A549 (cell line): ENCODE data around the gene TNFRSF1B. TPM values are rescaled to one million over a fixed set of nuclear protein-coding genes. Genes with fewer than 3 reads are reported as not detected.

Experiments used
- ATAC-seq, 2 experiments: fragments of 200-7000 bp in 1 of 2; fragments of >200 bp in 1 of 2; cut with Nextera tagmentation in 1 of 2; cut with Tn5 transposase in 1 of 2; 3 replicates each; pipeline versions ENCODE4 v1.8.0 to v1.9.1; 2018 to 2020; ENCODE audit warnings: mild to moderate bottlenecking in 1 of 2, moderate library complexity in 1 of 2
- CTCF ChIA-PET: fragments of 300-600 bp; sonication (Branson Sonifier 250); formaldehyde crosslinking; extraction: SDS; loops from one replicate; lab custom pipeline; 2021; ENCODE audit warnings: antibody characterized with exemption, inconsistent platforms; lab: Yijun Ruan, JAX
- POLR2A ChIA-PET: fragments of 350-600 bp; formaldehyde crosslinking; extraction: SDS; loops from one replicate; lab custom pipeline; 2021; ENCODE audit warnings: antibody characterized with exemption, inconsistent platforms; lab: Yijun Ruan, JAX
- DNase-seq, 2 experiments: peaks; one replicate each; pipeline versions ENCODE4 v3.0.0 to v3.0.0-alpha.2; 2011 to 2016; ENCODE audit warnings: low read depth in 1 of 2, low spot score in 1 of 2
- FAIRE-seq: peaks from 2 replicates; lab custom pipeline; 2011; peaks lifted over from hg19 to GRCh38; lab: Jason Lieb, UNC
- H3K27ac ChIP-seq, 2 experiments: fragments of >200 bp; sonication (Bioruptor Twin); formaldehyde crosslinking; 3 replicates each; pipeline ENCODE4 v1.5.1; 2016 to 2017
- H3K4me1 ChIP-seq: fragments of >200 bp; sonication (Bioruptor Twin); formaldehyde crosslinking; 3 replicates; pipeline ENCODE4 v1.6.1; 2016
- H3K4me2 ChIP-seq: fragments of >200 bp; sonication (Bioruptor Twin); formaldehyde crosslinking; 3 replicates; pipeline ENCODE4 v1.6.1; 2016
- H3K4me3 ChIP-seq: fragments of >200 bp; sonication (Bioruptor Twin); formaldehyde crosslinking; 3 replicates; pipeline ENCODE4 v1.5.1; 2016
- H3K9me3 ChIP-seq: fragments of >200 bp; sonication (Bioruptor Twin); formaldehyde crosslinking; 3 replicates; pipeline ENCODE4 v1.6.1; 2016
- ATOH8 ChIP-seq: fragments of 250-450 bp; sonication (Bioruptor Pico); IDR thresholded peaks from 2 replicates; pipeline ENCODE4 v1.5.0; 2020; ENCODE audit warnings: low read depth, mild to moderate bottlenecking, moderate library complexity
- BHLHE40 ChIP-seq: IDR thresholded peaks from 2 replicates; pipeline ENCODE4 v1.6.1; 2012; ENCODE audit warnings: low read depth, low read length, inconsistent platforms
- CHD4 ChIP-seq: fragments of 200-600 bp; sonication (generic); IDR thresholded peaks from 2 replicates; pipeline ENCODE4 v1.6.1; 2016; ENCODE audit warnings: antibody characterized with exemption, mild to moderate bottlenecking, borderline replicate concordance
- FOSL2 ChIP-seq, 2 experiments: fragments of 450-650 bp in 1 of 2; fragments of >200 bp in 1 of 2; sonication (Bioruptor Twin) in 1 of 2; formaldehyde crosslinking; IDR thresholded peaks; 2 replicates each; pipeline versions ENCODE4 v1.5.0 to v1.6.1; 2016 to 2020; ENCODE audit warnings: mild to moderate bottlenecking in 1 of 2, moderate library complexity in 1 of 2
- HOXA7 ChIP-seq: fragments of 250-450 bp; sonication (Bioruptor Pico); IDR thresholded peaks from 2 replicates; pipeline ENCODE4 v1.5.0; 2020; ENCODE audit warnings: mild to moderate bottlenecking, moderate library complexity
- HOXB13 ChIP-seq: fragments of 250-450 bp; sonication (Bioruptor Pico); IDR thresholded peaks from 2 replicates; pipeline ENCODE4 v1.5.0; 2020; ENCODE audit warnings: low read depth, mild to moderate bottlenecking, moderate library complexity
- HOXB5 ChIP-seq: fragments of 250-450 bp; sonication (Bioruptor Pico); IDR thresholded peaks from 2 replicates; pipeline ENCODE4 v1.5.0; 2020; ENCODE audit warnings: mild to moderate bottlenecking, moderate library complexity
- NPAS2 ChIP-seq: fragments of 250-450 bp; sonication (Bioruptor Pico); IDR thresholded peaks from 2 replicates; pipeline ENCODE4 v1.8.0; 2022; ENCODE audit warnings: mild to moderate bottlenecking, moderate library complexity, borderline replicate concordance
- NR3C1 ChIP-seq: fragments of >200 bp; sonication (Bioruptor Twin); formaldehyde crosslinking; IDR thresholded peaks from 3 replicates; pipeline ENCODE4 v1.6.1; 2017
- POLR2AphosphoS2 ChIP-seq: conservative IDR thresholded peaks from 2 replicates; pipeline ENCODE4 v1.6.1; 2012; ENCODE audit warnings: low read length, improper control_type of control experiment, inconsistent platforms
- RARB ChIP-seq: fragments of 250-450 bp; sonication (Bioruptor Pico); IDR thresholded peaks from 2 replicates; pipeline ENCODE4 v1.8.0; 2021; ENCODE audit warnings: mild to moderate bottlenecking, moderate library complexity
- RFX5 ChIP-seq: fragments of 450-650 bp; IDR thresholded peaks from 2 replicates; pipeline ENCODE4 v1.7.1; 2014; ENCODE audit warnings: antibody characterized with exemption, mild to moderate bottlenecking, moderate library complexity
- SMC3 ChIP-seq: fragments of >200 bp; sonication (Bioruptor Twin); formaldehyde crosslinking; IDR thresholded peaks from 3 replicates; pipeline ENCODE4 v1.6.1; 2018; ENCODE audit warnings: inconsistent platforms
- TP53 ChIP-seq: fragments of 250-450 bp; sonication (Bioruptor Pico); IDR thresholded peaks from 2 replicates; pipeline ENCODE4 v1.5.0; 2021; ENCODE audit warnings: mild to moderate bottlenecking, moderate library complexity
- ZC3H11A ChIP-seq: fragments of 450-650 bp; IDR thresholded peaks from 2 replicates; pipeline ENCODE4 v1.6.1; 2014; ENCODE audit warnings: antibody characterized with exemption, mild to moderate bottlenecking
- ZFP36 ChIP-seq: fragments of 450-650 bp; IDR thresholded peaks from 2 replicates; pipeline ENCODE4 v1.6.1; 2014; ENCODE audit warnings: borderline replicate concordance; ENCODE audit not compliant: partially characterized antibody
- WGBS: methylation state at CpG from one replicate; pipeline ENCODE4 v1.1.6; 2017; ENCODE audit errors: missing lambda C conversion rate; 5-methylcytosine and 5-hydroxymethylcytosine counted together
- polyA plus RNA-seq, 4 experiments: library from polyadenylated mRNA; depleted of rRNA in 3 of 4; stranded (reverse); fragments of >200 nt; fragmentation: RNase III in 1 of 4; extraction: RNeasy Plus Mini Kit Qiagen cat#74134 plus additional on column Dnase treatment in 1 of 4; gene quantifications; 2 replicates in 3 of 4; 3 replicates in 1 of 4; pipeline ENCODE4 v1.2.3, GENCODE V29; 2011 to 2017
- TF ChIP-seq, protein P1 (sequence below): fragments of >200 bp; sonication (Bioruptor Twin); formaldehyde crosslinking; IDR thresholded peaks from 2 replicates; pipeline ENCODE4 v1.6.1; 2016
- TF ChIP-seq, protein P2 (sequence below): IDR thresholded peaks from 2 replicates; pipeline ENCODE4 v1.6.1; 2012

TNFRSF1B gene
- polyA plus RNA-seq, 2 of the 4 experiments (the other 2 are of a cell fraction) = 0.05 to 0.06 TPM

- no peak for TF ChIP-seq HOXA7 (CRISPR knock-in tag)
These were observed 24.6 kb downstream of the TNFRSF1B start (continued) for GRCh38 chr1:12191242-12192032.

- ChIA-PET POLR2A (no interaction called here), CTCF (interaction anchor here (0.6 to 3.8 kb wide), 3 partner anchors 18 to 70 kb away, joined by 3 to 20 read pairs (median 3); no protein-coding TSS in a partner anchor)
- Histone ChIP-seq H3K27ac (no peak overlapping the region), H3K9me3 (no peaks in the 10 kb centered on the region), H3K4me1 (no peaks in the 10 kb centered on the region), H3K4me3 (no peak overlapping the region), H3K4me2 (no peak overlapping the region)
- FAIRE-seq = no peak
- WGBS = 77% methylated on average over 12 of the region's 14 CpGs
- no peak for ATAC-seq
- DNase-seq = no peak
- TF ChIP-seq HOXB5 (no peak), ZC3H11A (no peak), ATOH8 (CRISPR knock-in tag) (no peak), HOXA7 (CRISPR knock-in tag) (no peak), HOXB13 (CRISPR knock-in tag) (no peak), NR3C1 (no peak)
These were observed 27.9 kb downstream of the TNFRSF1B start for GRCh38 chr1:12194666-12195216.

- H3K4me2 ChIP-seq = no peak overlapping the region
- FAIRE-seq (no peak), ATAC-seq (no peak), DNase-seq (no peak)
- POLR2A ChIA-PET = no interaction called here
- no peaks in the 10 kb centered on the region for H3K9me3 ChIP-seq
- 69% methylated on average over 3 of the region's 3 CpGs for WGBS
- no peak overlapping the region for H3K4me3 ChIP-seq
- no peaks in the 10 kb centered on the region for H3K4me1 ChIP-seq
- TF ChIP-seq, protein P1, sequence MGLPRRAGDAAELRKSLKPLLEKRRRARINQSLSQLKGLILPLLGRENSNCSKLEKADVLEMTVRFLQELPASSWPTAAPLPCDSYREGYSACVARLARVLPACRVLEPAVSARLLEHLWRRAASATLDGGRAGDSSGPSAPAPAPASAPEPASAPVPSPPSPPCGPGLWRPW = no peak
- TF ChIP-seq SMC3 (no peak), POLR2AphosphoS2 (no peak), CHD4 (no peak), TP53 (CRISPR knock-in tag) (no peak), ZC3H11A (no peak), RFX5 (no peak), FOSL2 (IDR thresholded peaks at IDR 0.05) (no peak), FOSL2 (CRISPR knock-in tag; IDR thresholded peaks at IDR 0.05) (no peak), HOXB13 (CRISPR knock-in tag) (no peak), RARB (CRISPR knock-in tag) (no peak), NR3C1 (no peak), ZFP36 (no peak), BHLHE40 (no peak), NPAS2 (no peak)
- TF ChIP-seq, protein P2, sequence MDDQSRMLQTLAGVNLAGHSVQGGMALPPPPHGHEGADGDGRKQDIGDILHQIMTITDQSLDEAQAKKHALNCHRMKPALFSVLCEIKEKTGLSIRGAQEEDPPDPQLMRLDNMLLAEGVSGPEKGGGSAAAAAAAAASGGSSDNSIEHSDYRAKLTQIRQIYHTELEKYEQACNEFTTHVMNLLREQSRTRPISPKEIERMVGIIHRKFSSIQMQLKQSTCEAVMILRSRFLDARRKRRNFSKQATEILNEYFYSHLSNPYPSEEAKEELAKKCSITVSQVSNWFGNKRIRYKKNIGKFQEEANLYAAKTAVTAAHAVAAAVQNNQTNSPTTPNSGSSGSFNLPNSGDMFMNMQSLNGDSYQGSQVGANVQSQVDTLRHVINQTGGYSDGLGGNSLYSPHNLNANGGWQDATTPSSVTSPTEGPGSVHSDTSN = no peak
- H3K27ac ChIP-seq = no peak overlapping the region
- CTCF ChIA-PET = interaction anchor here (3.8 to 8.9 kb wide), 2 partner anchors 71 kb away, joined by 20 to 78 read pairs; no protein-coding TSS in a partner anchor
These were observed 28.6 kb downstream of the TNFRSF1B start for GRCh38 chr1:12195416-12195815.
